Ishikawa (cell line): ENCODE data around the gene ATP13A3.

Experiments
- CEBPB ChIP-seq: IDR thresholded peaks from 2 replicates; pipeline ENCODE4 v1.6.1; 2012
- CREB1 ChIP-seq: IDR thresholded peaks from 2 replicates; pipeline ENCODE4 v1.6.1; 2012; ENCODE audit warnings: low read depth
- EGR1 ChIP-seq: IDR thresholded peaks from 2 replicates; pipeline ENCODE4 v1.6.1; 2012
- EP300 ChIP-seq: IDR thresholded peaks from 2 replicates; pipeline ENCODE4 v1.6.1; 2012; ENCODE audit warnings: borderline replicate concordance
- FOXM1 ChIP-seq: IDR thresholded peaks from 2 replicates; pipeline ENCODE4 v1.6.1; 2012; ENCODE audit warnings: low read depth, borderline replicate concordance
- NFIC ChIP-seq: IDR thresholded peaks from 2 replicates; pipeline ENCODE4 v1.6.1; 2012
- RAD21 ChIP-seq: IDR thresholded peaks from 2 replicates; pipeline ENCODE4 v1.6.1; 2012; ENCODE audit warnings: low read depth
- REST ChIP-seq: IDR thresholded peaks from 2 replicates; pipeline ENCODE4 v1.6.1; 2012; ENCODE audit warnings: low read depth, mild to moderate bottlenecking
- TAF1 ChIP-seq: IDR thresholded peaks from 2 replicates; pipeline ENCODE4 v1.6.1; 2012; ENCODE audit warnings: low read depth, mild to moderate bottlenecking
- TCF12 ChIP-seq: IDR thresholded peaks from 2 replicates; pipeline ENCODE4 v1.6.1; 2012; ENCODE audit warnings: low read depth
- TEAD4 ChIP-seq: IDR thresholded peaks from 2 replicates; pipeline ENCODE4 v1.6.1; 2012
- USF1 ChIP-seq: IDR thresholded peaks from 2 replicates; pipeline ENCODE4 v1.6.1; 2012
- YY1 ChIP-seq: IDR thresholded peaks from 2 replicates; pipeline ENCODE4 v1.6.1; 2012; ENCODE audit warnings: low read depth
- ZBTB7A ChIP-seq: IDR thresholded peaks from 2 replicates; pipeline ENCODE4 v1.6.1; 2012; ENCODE audit warnings: low read depth
- TF ChIP-seq, protein P1 (sequence below): IDR thresholded peaks from 2 replicates; pipeline ENCODE4 v1.6.1; 2012

ATP13A3 gene

GRCh38 chr3:194404365-194405140 lies 82.2 kb downstream of the ATP13A3 start:
- no peak for TF ChIP-seq TAF1
- TF ChIP-seq EGR1: no peak
- no peak for TF ChIP-seq REST
- TF ChIP-seq EP300: no peak
- TF ChIP-seq TEAD4: 0 out of 2 replicates have a peak, but pooled peaks have one; percentile 23
- TF ChIP-seq RAD21: peak; percentile 80
- no peak for TF ChIP-seq CEBPB
- TF ChIP-seq, protein P1, sequence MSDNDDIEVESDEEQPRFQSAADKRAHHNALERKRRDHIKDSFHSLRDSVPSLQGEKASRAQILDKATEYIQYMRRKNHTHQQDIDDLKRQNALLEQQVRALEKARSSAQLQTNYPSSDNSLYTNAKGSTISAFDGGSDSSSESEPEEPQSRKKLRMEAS: no peak
- no peak for TF ChIP-seq NFIC
- no peak for TF ChIP-seq YY1

DNA sequence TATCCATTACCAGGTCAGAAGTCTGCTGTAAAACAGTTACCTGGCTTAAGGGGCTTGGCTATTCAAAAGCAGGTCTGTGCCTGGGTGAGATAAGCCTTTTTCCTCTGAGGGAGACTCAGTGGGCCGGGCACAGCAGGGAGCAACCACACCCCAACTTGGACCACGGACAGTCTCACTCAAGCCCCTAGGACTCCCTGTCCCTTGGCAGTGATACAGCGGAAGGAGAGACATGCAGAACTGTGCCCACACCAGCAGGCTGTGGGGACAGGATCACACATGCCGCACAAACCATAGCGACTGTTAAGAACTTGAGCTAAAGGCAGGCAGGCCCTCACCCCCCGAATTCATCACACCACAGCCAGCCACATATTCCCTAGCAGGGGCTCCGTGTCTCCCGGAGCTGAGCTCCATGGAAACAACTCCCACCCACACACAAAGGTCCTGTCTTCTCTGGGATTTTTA lies 84.9 kb downstream of the ATP13A3 start:
- TF ChIP-seq TAF1 (no peak), TEAD4 (no peak), TCF12 (no peak), CREB1 (no peak), NFIC (no peak), ZBTB7A (no peak), RAD21 (no peak), REST (no peak), EGR1 (no peak), FOXM1 (no peak), YY1 (no peak), EP300 (no peak), USF1 (no peak), CEBPB (no peak)
- TF ChIP-seq, protein P1: no peak

DNA sequence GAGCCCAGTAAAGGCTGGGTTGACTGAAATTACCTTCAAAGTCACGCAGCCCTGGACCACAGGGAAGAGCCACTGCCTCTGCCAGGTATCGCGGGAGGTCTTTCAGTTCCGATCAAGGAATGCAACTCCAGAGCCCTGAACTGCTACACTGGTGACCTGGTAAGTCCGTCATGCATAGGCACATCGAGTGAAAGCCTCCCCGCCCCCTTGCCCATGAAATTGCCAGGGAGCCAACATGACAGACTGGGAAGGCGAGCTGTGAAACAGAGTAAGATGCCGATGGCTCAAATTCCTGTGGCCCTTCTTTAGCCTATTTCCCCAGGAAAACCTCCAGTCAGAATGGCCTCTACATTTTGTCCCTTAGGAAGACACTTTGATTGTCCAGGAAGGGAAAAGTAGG lies 85.5 kb downstream of the ATP13A3 start:
- TF ChIP-seq EGR1: no peak

GRCh38 chr3:194399874-194400411 lies 86.9 kb downstream of the ATP13A3 start:
- no peak for TF ChIP-seq EGR1
- TF ChIP-seq NFIC: no peak
- no peak for TF ChIP-seq ZBTB7A
- TF ChIP-seq EP300: no peak
- TF ChIP-seq TCF12: no peak
- TF ChIP-seq TEAD4: no peak
- no peak for TF ChIP-seq TAF1
- no peak for TF ChIP-seq YY1
- no peak for TF ChIP-seq REST
- TF ChIP-seq FOXM1: no peak
- no peak for TF ChIP-seq RAD21
- TF ChIP-seq CREB1: no peak

GRCh38 chr3:194399166-194399565 lies 87.6 kb downstream of the ATP13A3 start, which contains the start of gene GP5:
Gene GP5 (minus strand): TSS chr3:194399266. CDS start chr3:194398282, 984 bp downstream.
- no peak for TF ChIP-seq ZBTB7A
- no peak for TF ChIP-seq NFIC
- no peak for TF ChIP-seq TEAD4
- no peak for TF ChIP-seq RAD21
- no peak for TF ChIP-seq REST
- no peak for TF ChIP-seq EGR1
- no peak for TF ChIP-seq FOXM1
- no peak for TF ChIP-seq TAF1
- no peak for TF ChIP-seq CEBPB
- TF ChIP-seq CREB1: no peak
- no peak for TF ChIP-seq YY1
- TF ChIP-seq, protein P1: no peak
- no peak for TF ChIP-seq EP300
